ENCODE results near the gene INKA2. TPM values are rescaled to one million over a fixed set of nuclear protein-coding genes. Genes with fewer than 3 reads are reported as not detected.

Gene INKA2
- total RNA-seq (2014; rRNA removed; shearing (Covaris generic)): 0.83 and 1.1 TPM in 2 replicates

DNA sequence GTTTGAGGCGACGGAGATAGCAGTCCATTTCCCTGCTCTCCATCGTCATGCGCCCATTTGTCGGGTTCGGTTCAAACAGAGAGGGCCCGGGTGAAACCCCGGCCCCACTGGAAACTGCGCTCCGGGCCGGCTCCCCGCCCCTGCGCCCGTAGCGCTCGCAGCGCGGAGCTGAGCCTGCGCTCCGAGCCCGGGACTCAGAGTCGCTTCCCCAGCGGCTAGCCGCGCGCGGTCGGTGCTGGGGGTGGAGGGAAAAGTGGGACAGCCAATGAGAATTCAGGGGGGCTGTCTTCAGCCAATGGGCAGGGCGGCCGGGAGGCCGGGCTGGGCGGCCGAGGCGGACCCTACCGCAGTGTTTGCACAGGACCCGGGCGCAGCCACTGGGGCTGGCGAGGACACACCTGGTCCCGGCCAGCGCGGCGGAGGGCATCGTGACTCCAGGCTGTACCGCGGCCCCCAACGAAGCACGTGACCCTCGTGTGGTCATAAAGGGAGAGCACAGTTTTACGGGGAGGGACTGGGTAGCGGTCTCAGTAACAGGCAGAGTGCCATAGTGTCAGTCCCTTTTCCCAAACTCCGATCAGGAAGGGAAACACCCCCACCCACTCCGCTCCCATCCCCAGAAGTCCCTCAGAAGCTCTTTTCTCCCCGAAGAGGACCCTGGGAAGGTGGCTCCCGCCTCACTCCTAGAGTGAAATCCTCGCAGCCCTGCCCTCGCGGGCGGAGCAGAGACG is at the start of gene INKA2:
Gene INKA2, minus strand, starts transcription at position 202 of the 731 bp plus-strand sequence. Its CDS starts 153 bp downstream, at position 49.
- Histone ChIP-seq H3K4me3 (ENCODE audit: insufficient read depth, low read depth, low read length) (peak within 1 kb of the TSS; percentile 71), H3K36me3 (replicated peaks; ENCODE audit: control insufficient read depth, insufficient read depth, low read length) (no peaks in the 10 kb centered on the region; the same call in 1 of the 2 replicates), H3K27me3 (ENCODE audit: control insufficient read depth, insufficient read depth, low read length) (peaks cover 25% of the 10 kb centered on the region)
- DNase-seq: peak; percentile 96

DNA sequence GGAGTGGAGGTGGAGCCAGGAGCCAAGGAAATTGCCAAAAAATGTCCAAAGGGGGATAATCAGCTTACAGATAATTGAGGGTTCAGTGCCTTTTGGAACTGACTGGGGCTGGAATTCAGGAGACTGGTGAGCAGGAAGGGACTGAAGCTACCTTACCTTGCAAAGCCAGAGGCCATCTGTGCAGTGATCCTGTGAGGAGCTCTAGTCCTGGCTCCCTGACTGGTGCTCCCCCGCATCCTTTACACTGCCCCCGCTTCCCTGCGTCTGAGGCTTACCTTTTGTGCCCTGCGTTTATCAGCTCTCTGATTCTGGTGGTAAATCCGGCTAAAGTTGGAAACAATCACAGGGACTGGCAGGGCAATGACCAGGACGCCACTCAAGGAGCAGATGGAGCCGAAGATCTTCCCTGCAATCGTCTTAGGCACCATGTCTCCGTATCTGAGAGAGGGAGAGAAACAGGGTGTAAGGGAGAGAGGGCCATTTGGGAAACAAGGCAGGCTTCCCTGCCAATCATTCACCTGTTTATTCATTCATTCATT is 47.5 kb upstream of the INKA2 start:
- no peak for DNase-seq
- H3K4me3 ChIP-seq (ENCODE audit: insufficient read depth, low read depth, low read length): no peak overlapping the region
- H3K27me3 ChIP-seq (ENCODE audit: control insufficient read depth, insufficient read depth, low read length): peaks cover 2% of the 10 kb centered on the region; the same call in 1 of the 2 replicates
- no peaks in the 10 kb centered on the region for H3K36me3 ChIP-seq (replicated peaks; ENCODE audit: control insufficient read depth, insufficient read depth, low read length)

DNA sequence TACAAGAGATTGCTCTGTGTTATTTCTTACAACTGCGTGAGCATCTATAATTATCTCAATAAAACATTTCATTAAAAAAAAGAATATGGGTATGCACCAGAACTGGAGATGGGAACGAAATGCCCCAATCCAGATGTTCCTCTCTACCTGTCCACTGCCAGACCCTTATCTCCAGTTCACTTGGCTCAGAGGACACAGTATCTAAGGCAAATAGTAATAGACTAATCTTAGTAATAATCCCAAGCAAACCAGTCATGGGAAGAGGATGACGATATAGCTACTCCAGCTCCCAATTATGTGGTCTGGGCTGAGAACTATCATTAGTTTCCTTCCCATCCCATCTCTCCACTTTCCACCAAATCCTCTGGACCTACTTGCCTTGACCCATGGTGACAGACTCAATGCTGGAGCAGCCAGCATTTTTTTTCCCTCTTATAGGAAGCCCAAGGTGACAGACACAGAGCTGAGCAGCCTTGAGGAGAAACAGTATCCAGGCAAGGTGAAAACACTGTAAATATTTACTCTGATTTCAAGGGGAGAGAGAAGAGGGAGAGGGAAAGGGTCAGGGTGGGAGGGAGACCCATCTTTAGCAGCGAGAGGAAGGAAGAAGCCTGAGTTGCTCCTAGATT is 45.2 kb upstream of the INKA2 start:
- Histone ChIP-seq H3K4me3 (ENCODE audit: insufficient read depth, low read depth, low read length) (no peak overlapping the region), H3K36me3 (replicated peaks; ENCODE audit: control insufficient read depth, insufficient read depth, low read length) (no peaks in the 10 kb centered on the region), H3K27me3 (ENCODE audit: control insufficient read depth, insufficient read depth, low read length) (no peaks in the 10 kb centered on the region)
- no peak for DNase-seq

- Histone ChIP-seq H3K27me3 (ENCODE audit: control insufficient read depth, insufficient read depth, low read length) (no peaks in the 10 kb centered on the region), H3K4me3 (ENCODE audit: insufficient read depth, low read depth, low read length) (no peak overlapping the region), H3K36me3 (replicated peaks; ENCODE audit: control insufficient read depth, insufficient read depth, low read length) (no peaks in the 10 kb centered on the region)
- DNase-seq: no peak
Observed at GRCh38 chr1:111779546-111779945, 40.4 kb upstream of the INKA2 start.

DNA sequence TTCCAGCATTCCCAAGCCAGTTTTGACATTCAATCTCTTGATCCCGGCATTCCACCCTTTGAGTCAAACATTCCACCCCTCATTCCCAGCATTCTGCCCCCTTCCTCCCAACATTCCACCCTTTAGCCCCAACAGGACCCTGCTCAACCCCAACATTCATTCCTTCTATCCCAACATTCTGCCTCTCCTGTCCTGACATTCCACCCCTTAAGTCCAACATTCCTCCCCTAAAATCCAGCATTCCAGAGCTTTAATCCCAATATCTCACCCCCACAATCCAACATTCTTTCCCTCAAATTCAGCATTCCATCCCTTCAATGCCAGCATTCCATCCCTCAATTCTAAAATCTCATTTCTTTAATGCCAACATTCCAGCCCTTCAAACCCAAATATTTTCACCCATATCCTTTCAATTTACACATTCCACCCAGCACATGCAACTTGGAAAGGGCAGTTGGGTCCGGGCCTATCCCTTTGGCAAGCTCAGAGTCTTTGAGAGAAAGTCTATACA is 39.4 kb upstream of the INKA2 start:
- Histone ChIP-seq H3K36me3 (replicated peaks; ENCODE audit: control insufficient read depth, insufficient read depth, low read length) (no peaks in the 10 kb centered on the region), H3K4me3 (ENCODE audit: insufficient read depth, low read depth, low read length) (no peak overlapping the region), H3K27me3 (ENCODE audit: control insufficient read depth, insufficient read depth, low read length) (no peaks in the 10 kb centered on the region)
- no peak for DNase-seq

- H3K27me3 ChIP-seq (ENCODE audit: control insufficient read depth, insufficient read depth, low read length): no peaks in the 10 kb centered on the region
- no peaks in the 10 kb centered on the region for H3K36me3 ChIP-seq (replicated peaks; ENCODE audit: control insufficient read depth, insufficient read depth, low read length)
- no peak for DNase-seq
- no peak overlapping the region for H3K4me3 ChIP-seq (ENCODE audit: insufficient read depth, low read depth, low read length)
Observed at GRCh38 chr1:111778066-111778465, 38.9 kb upstream of the INKA2 start.

GRCh38 chr1:111777301-111777700 is 38.1 kb upstream of the INKA2 start:
- no peak for DNase-seq
- H3K4me3 ChIP-seq (ENCODE audit: insufficient read depth, low read depth, low read length): no peak overlapping the region
- no peaks in the 10 kb centered on the region for H3K36me3 ChIP-seq (replicated peaks; ENCODE audit: control insufficient read depth, insufficient read depth, low read length)
- H3K27me3 ChIP-seq (ENCODE audit: control insufficient read depth, insufficient read depth, low read length): no peaks in the 10 kb centered on the region

- DNase-seq: no peak
- no peak overlapping the region for H3K4me3 ChIP-seq (ENCODE audit: insufficient read depth, low read depth, low read length)
- no peaks in the 10 kb centered on the region for H3K27me3 ChIP-seq (ENCODE audit: control insufficient read depth, insufficient read depth, low read length)
- no peaks in the 10 kb centered on the region for H3K36me3 ChIP-seq (replicated peaks; ENCODE audit: control insufficient read depth, insufficient read depth, low read length)
Observed at GRCh38 chr1:111776861-111777260, 37.7 kb upstream of the INKA2 start.

GRCh38 chr1:111776391-111776790 is 37.2 kb upstream of the INKA2 start:
- no peak for DNase-seq
- no peak overlapping the region for H3K4me3 ChIP-seq (ENCODE audit: insufficient read depth, low read depth, low read length)
- H3K36me3 ChIP-seq (replicated peaks; ENCODE audit: control insufficient read depth, insufficient read depth, low read length): no peaks in the 10 kb centered on the region

DNA sequence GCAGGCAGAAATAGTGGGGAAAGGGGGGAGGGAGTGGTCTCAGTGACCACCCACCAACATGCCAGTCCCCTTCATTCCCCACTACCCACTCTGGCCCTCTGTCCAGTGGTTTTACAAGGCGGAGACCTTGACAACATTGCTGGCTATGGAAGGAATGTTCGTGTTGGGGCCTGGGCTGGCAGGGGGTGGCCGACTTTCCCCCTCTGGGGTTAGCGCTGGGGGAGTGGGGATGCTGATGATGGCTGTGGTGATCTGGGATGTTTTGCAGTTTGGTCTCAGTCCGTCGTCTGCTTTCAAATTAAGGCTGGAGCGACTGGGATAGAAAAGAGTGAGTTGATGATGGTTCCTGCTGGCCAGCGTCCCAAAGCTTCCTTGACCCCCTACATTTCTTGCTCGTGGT is 36.8 kb upstream of the INKA2 start:
- Histone ChIP-seq H3K4me3 (ENCODE audit: insufficient read depth, low read depth, low read length) (no peak overlapping the region), H3K27me3 (ENCODE audit: control insufficient read depth, insufficient read depth, low read length) (no peaks in the 10 kb centered on the region), H3K36me3 (replicated peaks; ENCODE audit: control insufficient read depth, insufficient read depth, low read length) (no peaks in the 10 kb centered on the region)
- no peak for DNase-seq

More at GRCh38 chr1:111776391-111776790, 37.2 kb upstream of the INKA2 start:
- H3K27me3 ChIP-seq (ENCODE audit: control insufficient read depth, insufficient read depth, low read length): no peaks in the 10 kb centered on the region

- no peak for DNase-seq
- Histone ChIP-seq H3K4me3 (ENCODE audit: insufficient read depth, low read depth, low read length) (no peak overlapping the region), H3K36me3 (replicated peaks; ENCODE audit: control insufficient read depth, insufficient read depth, low read length) (peaks cover 7% of the 10 kb centered on the region), H3K27me3 (ENCODE audit: control insufficient read depth, insufficient read depth, low read length) (no peaks in the 10 kb centered on the region)
Observed at GRCh38 chr1:111770916-111771315, 31.7 kb upstream of the INKA2 start.

DNA sequence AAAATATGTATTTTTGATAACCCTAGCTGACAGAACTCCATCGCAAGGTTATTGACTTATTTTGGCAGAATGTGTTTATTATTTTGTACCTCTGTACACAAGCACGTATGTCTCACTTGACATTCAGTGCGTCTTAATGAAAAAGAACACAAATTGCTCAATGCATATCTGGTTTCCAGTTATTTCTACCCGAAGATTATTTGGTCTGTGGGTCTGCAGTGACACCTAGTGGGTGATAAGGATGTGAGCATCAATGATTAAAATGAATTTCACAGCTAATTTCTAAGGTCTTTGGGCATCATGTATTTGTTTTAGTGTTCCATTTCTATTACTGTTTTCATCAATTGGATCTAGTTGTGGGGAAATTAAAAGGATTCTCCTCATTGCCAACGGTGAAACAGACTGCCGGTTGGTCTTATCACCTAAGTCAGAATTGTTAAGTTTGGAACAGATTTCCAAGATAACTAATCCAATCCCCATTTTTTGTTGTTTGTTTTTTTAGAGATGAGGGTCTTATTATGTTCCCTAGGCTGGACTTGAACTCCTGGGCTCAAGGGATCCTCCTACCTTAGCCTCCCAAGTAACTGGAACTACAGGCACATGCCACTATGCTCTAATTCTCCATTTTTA is 30.4 kb upstream of the INKA2 start:
- peaks cover 13% of the 10 kb centered on the region for H3K36me3 ChIP-seq (replicated peaks; ENCODE audit: control insufficient read depth, insufficient read depth, low read length)
- H3K27me3 ChIP-seq (ENCODE audit: control insufficient read depth, insufficient read depth, low read length): no peaks in the 10 kb centered on the region
- no peak overlapping the region for H3K4me3 ChIP-seq (ENCODE audit: insufficient read depth, low read depth, low read length)
- DNase-seq: peak; percentile 53

GRCh38 chr1:111768625-111769024 is 29.4 kb upstream of the INKA2 start:
- peaks cover 14% of the 10 kb centered on the region for H3K36me3 ChIP-seq (replicated peaks; ENCODE audit: control insufficient read depth, insufficient read depth, low read length)
- no peak overlapping the region for H3K4me3 ChIP-seq (ENCODE audit: insufficient read depth, low read depth, low read length)
- no peak for DNase-seq
- H3K27me3 ChIP-seq (ENCODE audit: control insufficient read depth, insufficient read depth, low read length): no peaks in the 10 kb centered on the region

DNA sequence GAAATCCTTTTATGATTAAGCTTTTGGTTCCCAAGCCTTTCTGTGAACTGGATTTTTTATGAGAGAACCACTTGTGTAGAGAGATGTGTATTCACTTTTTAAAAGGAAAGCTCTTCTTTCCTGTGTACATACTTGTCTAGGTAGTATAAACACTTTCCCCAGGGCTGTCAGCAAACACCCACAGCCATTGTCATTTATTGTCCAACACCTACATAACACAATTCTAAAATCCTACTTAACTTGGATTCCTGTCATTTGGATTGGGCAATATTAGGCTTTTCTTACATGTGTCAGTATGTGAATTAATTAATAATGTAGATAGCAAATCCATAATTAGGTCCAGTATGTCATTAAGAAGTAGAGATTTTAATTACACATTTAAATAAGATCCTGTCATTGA is 28.8 kb upstream of the INKA2 start:
- Histone ChIP-seq H3K36me3 (replicated peaks; ENCODE audit: control insufficient read depth, insufficient read depth, low read length) (peaks cover 16% of the 10 kb centered on the region), H3K27me3 (ENCODE audit: control insufficient read depth, insufficient read depth, low read length) (no peaks in the 10 kb centered on the region), H3K4me3 (ENCODE audit: insufficient read depth, low read depth, low read length) (no peak overlapping the region)
- no peak for DNase-seq

All from H7 (cell line).